Measurements from ENCODE around the gene SOX3. TPM values are rescaled to one million over a fixed set of nuclear protein-coding genes. Genes with fewer than 3 reads are reported as not detected.

Gene SOX3
- total RNA-seq, 1 experiment from 2014 or later = not detected

DNA sequence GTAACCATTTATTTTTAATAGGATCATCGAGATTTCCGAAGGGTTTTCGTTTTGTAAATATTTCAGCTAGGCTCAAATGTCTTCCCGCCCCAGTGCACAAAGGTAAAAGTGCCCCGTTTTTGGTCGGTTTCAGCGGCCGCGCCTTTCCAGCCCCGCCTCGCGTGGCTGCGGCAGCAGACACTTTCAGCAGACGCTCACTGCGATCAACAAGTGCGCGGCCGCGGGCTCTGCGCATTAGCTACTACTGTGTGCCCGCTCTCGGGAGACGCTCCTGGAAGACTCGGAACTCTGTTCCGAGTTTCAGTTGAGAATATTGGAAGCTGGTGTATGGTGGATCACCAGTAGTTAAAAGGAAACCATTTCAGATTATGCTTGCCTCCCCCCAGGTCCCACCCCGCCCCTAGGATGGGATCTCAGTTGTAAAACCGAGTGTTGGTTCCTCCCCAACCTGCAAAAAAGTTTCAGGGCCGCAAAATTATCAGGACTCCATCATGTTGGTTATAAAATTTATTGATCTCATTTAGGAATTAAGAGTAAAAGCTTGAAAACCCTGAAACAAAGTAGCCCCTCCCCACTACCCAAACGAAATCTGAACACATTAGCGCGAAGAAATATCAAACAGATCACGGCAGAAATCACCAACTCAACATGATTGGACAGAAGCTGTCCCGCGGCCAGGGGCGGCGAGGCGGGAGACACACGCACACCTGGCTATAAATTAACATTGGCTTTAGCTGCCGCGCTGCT, 2.2 kb downstream of the SOX3 start:
- peaks cover 6% of the 10 kb centered on the region for H3K4me1 Mint-ChIP-seq (ENCODE audit: insufficient read depth, unreplicated experiment)
- CTCF ChIA-PET = interaction anchor here (0.5 kb wide), 1 partner anchor 184 kb away, joined by 3 read pairs; no protein-coding TSS in a partner anchor
- BruUV-seq (replicated peaks) = no TSS peak
- H3K27me3 Mint-ChIP-seq (ENCODE audit: insufficient read depth, unreplicated experiment) = peaks cover 16% of the 10 kb centered on the region
- H3K9me3 Mint-ChIP-seq (ENCODE audit: unreplicated experiment) = no peaks in the 10 kb centered on the region
- H3K4me3 Mint-ChIP-seq (ENCODE audit: unreplicated experiment) = no peak overlapping the region
- no peak overlapping the region for H3K27ac Mint-ChIP-seq (ENCODE audit: low read depth, unreplicated experiment)
- intact Hi-C loops (cut with micrococcal nuclease) = no loop called here
- POLR2A ChIA-PET = interaction anchor here (0.8 kb wide), 1 partner anchor 9 kb away, joined by 3 read pairs; no protein-coding TSS in a partner anchor
- TF ChIP-seq, protein P1, sequence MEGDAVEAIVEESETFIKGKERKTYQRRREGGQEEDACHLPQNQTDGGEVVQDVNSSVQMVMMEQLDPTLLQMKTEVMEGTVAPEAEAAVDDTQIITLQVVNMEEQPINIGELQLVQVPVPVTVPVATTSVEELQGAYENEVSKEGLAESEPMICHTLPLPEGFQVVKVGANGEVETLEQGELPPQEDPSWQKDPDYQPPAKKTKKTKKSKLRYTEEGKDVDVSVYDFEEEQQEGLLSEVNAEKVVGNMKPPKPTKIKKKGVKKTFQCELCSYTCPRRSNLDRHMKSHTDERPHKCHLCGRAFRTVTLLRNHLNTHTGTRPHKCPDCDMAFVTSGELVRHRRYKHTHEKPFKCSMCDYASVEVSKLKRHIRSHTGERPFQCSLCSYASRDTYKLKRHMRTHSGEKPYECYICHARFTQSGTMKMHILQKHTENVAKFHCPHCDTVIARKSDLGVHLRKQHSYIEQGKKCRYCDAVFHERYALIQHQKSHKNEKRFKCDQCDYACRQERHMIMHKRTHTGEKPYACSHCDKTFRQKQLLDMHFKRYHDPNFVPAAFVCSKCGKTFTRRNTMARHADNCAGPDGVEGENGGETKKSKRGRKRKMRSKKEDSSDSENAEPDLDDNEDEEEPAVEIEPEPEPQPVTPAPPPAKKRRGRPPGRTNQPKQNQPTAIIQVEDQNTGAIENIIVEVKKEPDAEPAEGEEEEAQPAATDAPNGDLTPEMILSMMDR (IDR thresholded peaks at IDR 0.05; ENCODE audit: unreplicated experiment) = no peak
- H3K36me3 Mint-ChIP-seq (ENCODE audit: insufficient read depth, unreplicated experiment) = no peaks in the 10 kb centered on the region
- DNase-seq (ENCODE audit: unreplicated experiment) = no peak

DNA sequence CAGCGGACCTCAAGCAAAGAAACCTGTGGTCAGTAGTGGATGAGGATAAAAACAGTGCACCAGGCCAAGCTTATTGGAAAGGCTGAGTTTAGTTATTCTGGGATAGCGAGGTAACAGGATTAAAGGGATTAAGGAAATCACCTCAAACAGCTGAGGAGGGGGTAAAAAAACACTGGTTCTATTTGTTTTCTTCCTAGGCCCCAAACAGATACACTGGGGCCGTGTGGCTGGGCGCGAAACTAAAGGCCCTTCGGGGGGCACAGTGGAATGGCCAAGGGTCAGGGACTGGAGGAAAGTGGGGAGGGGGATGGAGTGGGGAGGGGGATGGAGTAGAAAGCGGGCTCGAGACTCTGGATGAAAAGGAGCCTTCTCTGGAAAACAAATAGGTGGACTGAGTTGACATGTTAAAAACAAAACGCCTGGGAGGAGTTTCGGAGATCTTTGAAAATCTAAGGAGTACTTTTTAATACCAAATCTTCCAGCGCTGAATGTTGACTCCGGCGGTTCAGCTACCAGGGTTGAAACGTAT, 2.9 kb downstream of the SOX3 start:
- no peak overlapping the region for H3K27ac Mint-ChIP-seq (ENCODE audit: low read depth, unreplicated experiment)
- POLR2A ChIA-PET = interaction anchor here (0.8 kb wide), 1 partner anchor 10 kb away, joined by 3 read pairs; no protein-coding TSS in a partner anchor
- DNase-seq (ENCODE audit: unreplicated experiment) = no peak
- H3K4me1 Mint-ChIP-seq (ENCODE audit: insufficient read depth, unreplicated experiment) = peaks cover 6% of the 10 kb centered on the region
- no peak overlapping the region for H3K4me3 Mint-ChIP-seq (ENCODE audit: unreplicated experiment)
- H3K9me3 Mint-ChIP-seq (ENCODE audit: unreplicated experiment) = no peaks in the 10 kb centered on the region
- peaks cover 16% of the 10 kb centered on the region for H3K27me3 Mint-ChIP-seq (ENCODE audit: insufficient read depth, unreplicated experiment)
- CTCF ChIA-PET = interaction anchor here (0.5 kb wide), 1 partner anchor 184 kb away, joined by 3 read pairs; no protein-coding TSS in a partner anchor
- intact Hi-C loops (cut with micrococcal nuclease) = no loop called here
- no TSS peak for BruUV-seq (replicated peaks)
- TF ChIP-seq, protein P1 (IDR thresholded peaks at IDR 0.05; ENCODE audit: unreplicated experiment) = no peak
- H3K36me3 Mint-ChIP-seq (ENCODE audit: insufficient read depth, unreplicated experiment) = no peaks in the 10 kb centered on the region

DNA sequence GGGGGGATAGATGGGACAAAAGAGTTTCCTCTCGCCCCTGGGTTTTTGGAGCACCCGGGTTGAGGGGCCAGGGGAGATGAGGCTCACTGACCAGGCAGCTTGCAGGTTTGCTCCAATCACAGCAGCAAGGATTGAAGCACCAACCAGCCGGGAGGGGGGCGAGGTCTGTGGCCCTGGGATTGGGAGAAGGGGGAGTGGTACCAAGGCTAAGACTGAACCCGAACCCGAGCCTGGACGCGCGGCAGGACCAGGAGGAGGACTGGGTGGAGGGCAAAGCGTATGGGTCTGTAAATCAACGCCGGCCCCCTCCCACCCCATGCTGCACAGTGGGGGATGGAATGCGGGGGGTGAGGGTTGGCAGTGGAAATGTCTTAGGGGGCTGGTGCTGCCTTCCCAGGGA, 3.5 kb downstream of the SOX3 start:
- intact Hi-C loops (cut with micrococcal nuclease) = no loop called here
- TF ChIP-seq, protein P1 (IDR thresholded peaks at IDR 0.05; ENCODE audit: unreplicated experiment) = no peak
- ChIA-PET CTCF (no interaction called here), POLR2A (no interaction called here)
- no TSS peak for BruUV-seq (replicated peaks)
- DNase-seq (ENCODE audit: unreplicated experiment) = no peak
- Mint-ChIP-seq H3K27ac (ENCODE audit: low read depth, unreplicated experiment) (no peak overlapping the region), H3K4me3 (ENCODE audit: unreplicated experiment) (no peak overlapping the region), H3K27me3 (ENCODE audit: insufficient read depth, unreplicated experiment) (peaks cover 22% of the 10 kb centered on the region), H3K4me1 (ENCODE audit: insufficient read depth, unreplicated experiment) (no peaks in the 10 kb centered on the region), H3K36me3 (ENCODE audit: insufficient read depth, unreplicated experiment) (no peaks in the 10 kb centered on the region), H3K9me3 (ENCODE audit: unreplicated experiment) (no peaks in the 10 kb centered on the region)

DNA sequence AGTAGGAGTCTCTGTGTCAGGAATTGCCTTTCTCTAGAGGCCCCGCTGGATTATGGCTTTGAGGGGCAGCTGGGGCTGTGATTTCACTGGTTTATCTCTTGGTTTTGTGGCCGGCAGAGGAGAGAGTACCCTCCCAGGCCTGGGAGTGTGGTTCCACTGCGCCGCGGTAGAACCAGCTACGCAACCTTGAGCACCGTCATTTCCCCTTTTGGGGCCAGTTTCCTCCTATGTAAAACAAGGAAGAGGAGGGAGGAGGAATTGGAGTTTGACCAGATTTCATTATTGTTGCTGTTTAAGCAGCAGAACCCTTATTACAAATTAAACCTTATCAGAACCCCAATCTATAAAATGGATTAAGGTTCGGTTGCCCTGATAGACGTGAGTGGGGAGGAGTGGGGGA, 4.4 kb downstream of the SOX3 start:
- no peaks in the 10 kb centered on the region for H3K36me3 Mint-ChIP-seq (ENCODE audit: insufficient read depth, unreplicated experiment)
- TF ChIP-seq, protein P1 (IDR thresholded peaks at IDR 0.05; ENCODE audit: unreplicated experiment) = no peak
- H3K4me1 Mint-ChIP-seq (ENCODE audit: insufficient read depth, unreplicated experiment) = no peaks in the 10 kb centered on the region
- H3K27me3 Mint-ChIP-seq (ENCODE audit: insufficient read depth, unreplicated experiment) = peaks cover 28% of the 10 kb centered on the region
- ChIA-PET POLR2A (no interaction called here), CTCF (no interaction called here)
- no peaks in the 10 kb centered on the region for H3K9me3 Mint-ChIP-seq (ENCODE audit: unreplicated experiment)
- intact Hi-C loops (cut with micrococcal nuclease) = no loop called here
- H3K4me3 Mint-ChIP-seq (ENCODE audit: unreplicated experiment) = no peak overlapping the region
- no TSS peak for BruUV-seq (replicated peaks)
- DNase-seq (ENCODE audit: unreplicated experiment) = no peak
- no peak overlapping the region for H3K27ac Mint-ChIP-seq (ENCODE audit: low read depth, unreplicated experiment)

Data from MCF 10A (cell line).